Upper lobe of left lung (tissue), 6 donors: ENCODE results near the gene BMP5. TPM values are rescaled to one million over a fixed set of nuclear protein-coding genes. Genes with fewer than 3 reads are reported as not detected.

Experiments used
- ATAC-seq, 2 donors: fragments of 200-7000 bp; cut with Tn5 transposase; one replicate each; pipeline ENCODE4 v1.9.1; 2022; ENCODE audit warnings: mild to moderate bottlenecking in 2 of 2, moderate library complexity in 2 of 2; ENCODE audit not compliant: low FRiP score in 2 of 2
- DNase-seq, 2 donors: peaks; one replicate each; pipeline ENCODE4 v3.0.0-alpha.2; 2019 to 2020
- H3K27ac ChIP-seq, 4 donors: fragments of 200-600 bp; sonication (generic); one replicate each; pipeline ENCODE4 v1.5.1; 2016 to 2019
- H3K27me3 ChIP-seq, 4 donors: fragments of 200-600 bp; sonication (generic); one replicate each; pipeline ENCODE4 v1.5.1; 2017 to 2019
- H3K36me3 ChIP-seq, 4 donors: fragments of 200-600 bp; sonication (generic); one replicate each; pipeline ENCODE4 v1.5.1; 2016 to 2019
- H3K4me1 ChIP-seq, 4 donors: fragments of 200-600 bp; sonication (generic); one replicate each; pipeline ENCODE4 v1.5.1; 2018 to 2019
- H3K4me3 ChIP-seq, 4 donors: fragments of 200-600 bp; sonication (generic); one replicate each; pipeline ENCODE4 v1.5.1; 2017 to 2019; ENCODE audit warnings: mild to moderate bottlenecking in 2 of 4, moderate library complexity in 1 of 4
- H3K9me3 ChIP-seq, 4 donors: fragments of 200-600 bp; sonication (generic); one replicate each; pipeline ENCODE4 v1.5.1; 2018 to 2019
- CTCF ChIP-seq, 6 experiments: fragments of 450-650 bp in 4 of 6; fragments of 200-600 bp in 2 of 6; sonication (generic) in 2 of 6; IDR thresholded peaks; one replicate each; pipeline ENCODE4 v1.5.1; 2016 to 2019; ENCODE audit warnings: antibody characterized with exemption in 6 of 6
- EP300 ChIP-seq, 4 donors: sonication (generic); formaldehyde crosslinking; IDR thresholded peaks; one replicate each; pipeline ENCODE4 v1.5.1; 2017; ENCODE audit warnings: antibody characterized with exemption in 4 of 4, control low read depth in 2 of 4
- POLR2A ChIP-seq, 4 donors: fragments of 450-650 bp; IDR thresholded peaks; one replicate each; pipeline ENCODE4 v1.5.1; 2016 to 2017; ENCODE audit warnings: antibody characterized with exemption in 4 of 4, mild to moderate bottlenecking in 2 of 4
- POLR2AphosphoS5 ChIP-seq, 2 donors: sonication (generic); formaldehyde crosslinking; IDR thresholded peaks; one replicate each; pipeline ENCODE4 v1.5.1; 2017; ENCODE audit warnings: antibody characterized with exemption in 2 of 2
- WGBS, 2 donors: methylation state at CpG; one replicate each; pipeline ENCODE4 v1.1.5; 2017 to 2018; 5-methylcytosine and 5-hydroxymethylcytosine counted together
- total RNA-seq, 6 donors: library from RNA; depleted of rRNA in 4 of 6; stranded (reverse); fragments of >200 nt in 4 of 6; gene quantifications; one replicate each; pipeline versions ENCODE4 v1.1.0 to v1.2.1, GENCODE V29; 2016 to 2021
- donor health status: DM: no; HTN: no; CAD: no; lungs with moderate emphysema.
- donor health status: DM: no; HTN: yes; CAD: no; lungs with severe emphysema.

The BMP5 gene
- total RNA-seq, 6 donors from 2014 or later, result 3.2 to 16.8 (median 5.7) TPM

- no peak for ATAC-seq
These were observed 1.9 kb upstream of the BMP5 start for GRCh38 chr6:55877283-55877682.

DNA sequence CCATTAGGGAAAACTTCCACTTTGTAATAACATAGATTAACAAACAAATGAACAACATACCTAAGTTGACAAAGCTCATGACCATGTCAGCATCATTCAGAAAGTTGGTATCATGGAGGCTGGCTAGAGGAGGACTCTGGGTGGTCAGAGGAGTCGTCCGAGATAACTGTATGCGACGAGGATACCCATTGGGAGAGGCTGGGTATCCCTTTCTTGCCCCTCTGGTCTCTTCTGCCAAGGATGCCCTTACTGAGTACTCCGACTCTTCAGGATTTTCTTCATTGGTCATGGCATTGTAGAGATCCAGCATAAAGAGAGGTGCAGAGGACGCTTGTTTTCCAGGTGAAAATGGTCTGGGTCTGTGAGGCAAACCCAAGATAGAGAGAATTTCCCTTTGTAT, 1.1 kb downstream of the BMP5 start:
- H3K4me3 ChIP-seq, result peak overlapping the region in 2 of 4 donors; percentile 23 to 27
- 71 to 74% methylated on average over 6 of the region's 6 CpGs for WGBS, 2 donors

More at GRCh38 chr6:55877283-55877682, 1.9 kb upstream of the BMP5 start:
- whole genome bisulfite sequencing, 2 donors, result 46 to 54% methylated on average over 3 of the region's 3 CpGs
- H3K4me3 ChIP-seq, result no peak overlapping the region
- no peaks in the 10 kb centered on the region for H3K36me3 ChIP-seq
- no peak overlapping the region for H3K27ac ChIP-seq
- TF ChIP-seq CTCF (IDR thresholded peaks at IDR 0.05) (no peak), EP300 (IDR thresholded peaks at IDR 0.05) (no peak), POLR2A (IDR thresholded peaks at IDR 0.05) (no peak), POLR2AphosphoS5 (IDR thresholded peaks at IDR 0.05) (no peak)
- no peaks in the 10 kb centered on the region for H3K9me3 ChIP-seq
- H3K4me1 ChIP-seq, result peaks cover 0 to 3% (median 0%) of the 10 kb centered on the region in 4 donors
- no peak for DNase-seq
- H3K27me3 ChIP-seq, result no peaks in the 10 kb centered on the region

GRCh38 chr6:55872866-55873265, 2.5 kb downstream of the BMP5 start:
- Histone ChIP-seq H3K4me3 (peak overlapping the region in 2 of 4 donors; percentile 5 to 23), H3K4me1 (no peaks in the 10 kb centered on the region), H3K36me3 (no peaks in the 10 kb centered on the region), H3K27ac (peak overlapping the region in 2 of 4 donors; percentile 16 to 28), H3K9me3 (no peaks in the 10 kb centered on the region), H3K27me3 (no peaks in the 10 kb centered on the region)
- ATAC-seq (no peak), DNase-seq (no peak)
- TF ChIP-seq POLR2AphosphoS5 (IDR thresholded peaks at IDR 0.05) (no peak), CTCF (IDR thresholded peaks at IDR 0.05) (no peak), POLR2A (IDR thresholded peaks at IDR 0.05) (no peak)
- 64 to 69% methylated on average over 3 of the region's 3 CpGs for WGBS, 2 donors

More for the DNA sequence above, 1.1 kb downstream of the BMP5 start:
- H3K27ac ChIP-seq, result peak overlapping the region in 3 of 4 donors; percentile 28 to 64 (median 37)
- TF ChIP-seq CTCF (IDR thresholded peaks at IDR 0.05), result no peak
- ATAC-seq (no peak), DNase-seq (no peak)
- H3K4me1 ChIP-seq, result no peaks in the 10 kb centered on the region
- H3K36me3 ChIP-seq, result no peaks in the 10 kb centered on the region
- no peaks in the 10 kb centered on the region for H3K9me3 ChIP-seq
- no peaks in the 10 kb centered on the region for H3K27me3 ChIP-seq

DNA sequence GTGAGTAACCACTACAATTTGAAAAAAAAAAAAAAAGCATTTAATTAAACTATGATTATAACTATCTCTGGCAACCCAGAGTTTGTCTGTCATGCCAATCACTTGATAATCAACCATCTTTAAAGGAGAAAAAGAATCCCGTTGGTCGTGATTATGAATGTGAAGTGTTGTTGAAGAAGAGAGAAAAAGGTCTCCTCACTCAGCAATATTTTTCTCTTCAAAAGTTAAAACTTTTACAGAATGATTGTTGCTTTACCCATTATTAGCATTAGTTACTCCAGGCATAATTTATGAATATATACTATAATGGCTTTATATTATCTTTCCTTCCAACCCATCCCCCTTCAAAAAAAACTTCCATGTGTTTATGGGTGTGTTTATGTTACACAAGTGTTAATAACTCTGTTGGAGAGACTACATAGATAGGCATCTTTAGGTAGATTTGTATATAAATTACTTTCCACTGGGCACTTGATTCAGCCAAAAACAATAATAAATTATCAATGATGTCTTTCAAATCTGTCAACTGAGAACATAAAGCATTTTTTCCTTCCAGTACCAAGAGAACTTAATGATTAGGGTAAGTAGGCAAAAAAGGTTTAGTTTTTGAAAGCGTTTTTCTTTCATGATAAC, 5.1 kb downstream of the BMP5 start:
- Histone ChIP-seq H3K4me1 (no peaks in the 10 kb centered on the region), H3K27me3 (no peaks in the 10 kb centered on the region), H3K27ac (peak overlapping the region; percentile 16 to 67 (median 52)), H3K9me3 (no peaks in the 10 kb centered on the region), H3K4me3 (no peak overlapping the region), H3K36me3 (no peaks in the 10 kb centered on the region)
- WGBS, 2 donors, result 83 to 84% methylated on average over 3 of the region's 3 CpGs
- TF ChIP-seq POLR2AphosphoS5 (IDR thresholded peaks at IDR 0.05) (no peak), CTCF (IDR thresholded peaks at IDR 0.05) (no peak)
- DNase-seq (no peak), ATAC-seq (no peak)

GRCh38 chr6:55869674-55870073, 5.7 kb downstream of the BMP5 start:
- no peak for DNase-seq
- 38 to 52% methylated on average over 1 of the region's 1 CpG for WGBS, 2 donors
- TF ChIP-seq POLR2AphosphoS5 (IDR thresholded peaks at IDR 0.05) (no peak), EP300 (IDR thresholded peaks at IDR 0.05) (no peak), POLR2A (IDR thresholded peaks at IDR 0.05) (no peak), CTCF (IDR thresholded peaks at IDR 0.05) (no peak)

More at GRCh38 chr6:55869674-55870073, 5.7 kb downstream of the BMP5 start:
- Histone ChIP-seq H3K4me1 (no peaks in the 10 kb centered on the region), H3K27me3 (no peaks in the 10 kb centered on the region), H3K27ac (peak overlapping the region; percentile 16 to 67 (median 52)), H3K9me3 (no peaks in the 10 kb centered on the region), H3K4me3 (no peak overlapping the region), H3K36me3 (no peaks in the 10 kb centered on the region)
- ATAC-seq, result no peak
